Mammary epithelial cell (primary cell): ENCODE data around the gene EXOC6B.

Source experiments
- EZH2 ChIP-seq: IDR thresholded peaks from 2 replicates; pipeline ENCODE4 v1.6.1; 2012; ENCODE audit warnings: low read length, inconsistent platforms, borderline replicate concordance
- TF ChIP-seq, protein P1 (sequence below), 2 donors: IDR thresholded peaks in 1 of 2; conservative IDR thresholded peaks in 1 of 2; 2 replicates each; pipeline ENCODE4 v1.5.1; 2011 to 2012; ENCODE audit warnings: inconsistent platforms in 2 of 2, low read length in 2 of 2, mild to moderate bottlenecking in 2 of 2, control low read depth in 1 of 2, low read depth in 1 of 2; ENCODE audit not compliant: insufficient read depth in 1 of 2; ENCODE audit errors: extremely low read depth in 1 of 2

- TF ChIP-seq, protein P1, sequence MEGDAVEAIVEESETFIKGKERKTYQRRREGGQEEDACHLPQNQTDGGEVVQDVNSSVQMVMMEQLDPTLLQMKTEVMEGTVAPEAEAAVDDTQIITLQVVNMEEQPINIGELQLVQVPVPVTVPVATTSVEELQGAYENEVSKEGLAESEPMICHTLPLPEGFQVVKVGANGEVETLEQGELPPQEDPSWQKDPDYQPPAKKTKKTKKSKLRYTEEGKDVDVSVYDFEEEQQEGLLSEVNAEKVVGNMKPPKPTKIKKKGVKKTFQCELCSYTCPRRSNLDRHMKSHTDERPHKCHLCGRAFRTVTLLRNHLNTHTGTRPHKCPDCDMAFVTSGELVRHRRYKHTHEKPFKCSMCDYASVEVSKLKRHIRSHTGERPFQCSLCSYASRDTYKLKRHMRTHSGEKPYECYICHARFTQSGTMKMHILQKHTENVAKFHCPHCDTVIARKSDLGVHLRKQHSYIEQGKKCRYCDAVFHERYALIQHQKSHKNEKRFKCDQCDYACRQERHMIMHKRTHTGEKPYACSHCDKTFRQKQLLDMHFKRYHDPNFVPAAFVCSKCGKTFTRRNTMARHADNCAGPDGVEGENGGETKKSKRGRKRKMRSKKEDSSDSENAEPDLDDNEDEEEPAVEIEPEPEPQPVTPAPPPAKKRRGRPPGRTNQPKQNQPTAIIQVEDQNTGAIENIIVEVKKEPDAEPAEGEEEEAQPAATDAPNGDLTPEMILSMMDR (conservative IDR thresholded peaks at IDR 0.05 in 1 of 2, IDR thresholded peaks at IDR 0.05 in 1 of 2; ENCODE audit: extremely low read depth in 1 of 2, insufficient read depth in 1 of 2, low read depth in 1 of 2, low read length in 2 of 2): no peak
- no peak for TF ChIP-seq EZH2
These were observed 71.1 kb downstream of the EXOC6B start for GRCh38 chr2:72754628-72755320.
